ENCODE results near the gene CRISPLD2.

The CRISPLD2 gene

GRCh38 chr16:84840687-84841627 is 21.2 kb downstream of the CRISPLD2 start:
- no peak for DNase-seq (ENCODE audit: extremely low spot score)
- CTCF ChIA-PET, result interaction anchor here (0.6 kb wide), 2 partner anchors 27 to 88 kb away, joined by 3 read pairs; no protein-coding TSS in a partner anchor
- POLR2A ChIA-PET, result no interaction called here
- TF ChIP-seq ARNT (IDR thresholded peaks at IDR 0.05), result no peak
- no peak for TF ChIP-seq FOXM1 (IDR thresholded peaks at IDR 0.05; ENCODE audit: borderline replicate concordance)
- no peak for TF ChIP-seq BHLHE40 (IDR thresholded peaks at IDR 0.05; ENCODE audit: borderline replicate concordance)
- no peak for TF ChIP-seq FOXK2 (IDR thresholded peaks at IDR 0.05)
- TF ChIP-seq TARDBP (IDR thresholded peaks at IDR 0.05), result no peak
- no peak for TF ChIP-seq ZNF384 (IDR thresholded peaks at IDR 0.05)
- TF ChIP-seq LEF1 (IDR thresholded peaks at IDR 0.05; ENCODE audit: borderline replicate concordance), result no peak
- TF ChIP-seq PKNOX1 (IDR thresholded peaks at IDR 0.05), result no peak
- TF ChIP-seq HDGF (IDR thresholded peaks at IDR 0.05; ENCODE audit: borderline replicate concordance), result no peak
- TF ChIP-seq SP1 (IDR thresholded peaks at IDR 0.05), result no peak
- no peak for TF ChIP-seq ELF4 (IDR thresholded peaks at IDR 0.05)
- TF ChIP-seq NFRKB (IDR thresholded peaks at IDR 0.05), result no peak
- no peak for TF ChIP-seq L3MBTL2 (conservative IDR thresholded peaks at IDR 0.05)
- no peak for TF ChIP-seq CTBP1 (IDR thresholded peaks at IDR 0.05; ENCODE audit: borderline replicate concordance)
- no peak for TF ChIP-seq FOXA1 (IDR thresholded peaks at IDR 0.05)
- no peak for TF ChIP-seq SUZ12 (IDR thresholded peaks at IDR 0.05)

- ChIA-PET POLR2A (no interaction called here), CTCF (no interaction called here)
- no peak for DNase-seq (ENCODE audit: extremely low spot score)
- TF ChIP-seq L3MBTL2 (conservative IDR thresholded peaks at IDR 0.05) (no peak), SP1 (IDR thresholded peaks at IDR 0.05) (no peak), PKNOX1 (IDR thresholded peaks at IDR 0.05) (no peak), BHLHE40 (IDR thresholded peaks at IDR 0.05; ENCODE audit: borderline replicate concordance) (no peak), TARDBP (IDR thresholded peaks at IDR 0.05) (no peak)
Measured at GRCh38 chr16:84841787-84842300, 22.1 kb downstream of the CRISPLD2 start.

- TF ChIP-seq L3MBTL2 (conservative IDR thresholded peaks at IDR 0.05), result no peak
- no peak for TF ChIP-seq CTBP1 (IDR thresholded peaks at IDR 0.05; ENCODE audit: borderline replicate concordance)
- no peak for TF ChIP-seq BHLHE40 (IDR thresholded peaks at IDR 0.05; ENCODE audit: borderline replicate concordance)
- TF ChIP-seq ZNF384 (IDR thresholded peaks at IDR 0.05), result no peak
- TF ChIP-seq ARNT (IDR thresholded peaks at IDR 0.05), result no peak
- TF ChIP-seq SUZ12 (IDR thresholded peaks at IDR 0.05), result no peak
- no peak for TF ChIP-seq ELF4 (IDR thresholded peaks at IDR 0.05)
- no peak for DNase-seq (ENCODE audit: extremely low spot score)
- POLR2A ChIA-PET, result no interaction called here
- CTCF ChIA-PET, result interaction anchor here (0.6 to 0.9 kb wide), 2 partner anchors 27 to 59 kb away, joined by 3 read pairs; no protein-coding TSS in a partner anchor
Measured at GRCh38 chr16:84842516-84843148, 22.8 kb downstream of the CRISPLD2 start.

- no peak for DNase-seq (ENCODE audit: extremely low spot score)
- POLR2A ChIA-PET, result no interaction called here
- TF ChIP-seq FOXM1 (IDR thresholded peaks at IDR 0.05; ENCODE audit: borderline replicate concordance) (no peak), NFRKB (IDR thresholded peaks at IDR 0.05) (no peak), TARDBP (IDR thresholded peaks at IDR 0.05) (no peak), FOXK2 (IDR thresholded peaks at IDR 0.05) (no peak), FOXA1 (IDR thresholded peaks at IDR 0.05) (no peak), L3MBTL2 (conservative IDR thresholded peaks at IDR 0.05) (no peak), LEF1 (IDR thresholded peaks at IDR 0.05; ENCODE audit: borderline replicate concordance) (no peak), PKNOX1 (IDR thresholded peaks at IDR 0.05) (no peak), CTBP1 (IDR thresholded peaks at IDR 0.05; ENCODE audit: borderline replicate concordance) (no peak), SUZ12 (IDR thresholded peaks at IDR 0.05) (no peak), ARNT (IDR thresholded peaks at IDR 0.05) (no peak), ZNF384 (IDR thresholded peaks at IDR 0.05) (no peak), BHLHE40 (IDR thresholded peaks at IDR 0.05; ENCODE audit: borderline replicate concordance) (no peak)
- CTCF ChIA-PET, result interaction anchor here (0.6 to 0.9 kb wide), 2 partner anchors 28 to 58 kb away, joined by 3 read pairs; no protein-coding TSS in a partner anchor
Measured at GRCh38 chr16:84843149-84844048, 23.6 kb downstream of the CRISPLD2 start.

- POLR2A ChIA-PET, result no interaction called here
- CTCF ChIA-PET, result no interaction called here
- TF ChIP-seq FOXA1 (IDR thresholded peaks at IDR 0.05) (no peak), ZNF384 (IDR thresholded peaks at IDR 0.05) (no peak), TARDBP (IDR thresholded peaks at IDR 0.05) (no peak), LEF1 (IDR thresholded peaks at IDR 0.05; ENCODE audit: borderline replicate concordance) (no peak), PKNOX1 (IDR thresholded peaks at IDR 0.05) (no peak), SP1 (IDR thresholded peaks at IDR 0.05) (no peak), SUZ12 (IDR thresholded peaks at IDR 0.05) (no peak), L3MBTL2 (conservative IDR thresholded peaks at IDR 0.05) (no peak), ELF4 (IDR thresholded peaks at IDR 0.05) (no peak), HDGF (IDR thresholded peaks at IDR 0.05; ENCODE audit: borderline replicate concordance) (no peak), FOXM1 (IDR thresholded peaks at IDR 0.05; ENCODE audit: borderline replicate concordance) (no peak), ARNT (IDR thresholded peaks at IDR 0.05) (no peak), BHLHE40 (IDR thresholded peaks at IDR 0.05; ENCODE audit: borderline replicate concordance) (no peak), FOXK2 (IDR thresholded peaks at IDR 0.05) (no peak), NFRKB (IDR thresholded peaks at IDR 0.05) (no peak), CTBP1 (IDR thresholded peaks at IDR 0.05; ENCODE audit: borderline replicate concordance) (no peak)
- DNase-seq (ENCODE audit: extremely low spot score), result no peak
Measured at GRCh38 chr16:84844049-84844350, 24.2 kb downstream of the CRISPLD2 start.
